Activated naive CD8-positive, alpha-beta T cell treated with anti-CD3 and anti-CD28 coated beads, Interleukin-2, amount 10 ng/mL, durations not matched to agents 7 days and 5 days (primary cell): ENCODE results near the gene CALD1. TPM values are rescaled to one million over a fixed set of nuclear protein-coding genes. Genes with fewer than 3 reads are reported as not detected.

Experiments
- ATAC-seq: fragments of 150-1000 bp; cut with Tn5 transposase; one replicate; pipeline ENCODE4 v1.10.0; 2021; ENCODE audit warnings: low read depth, moderate library complexity
- POLR2A ChIA-PET: fragments of 350-600 bp; sonication (Branson Sonifier 250); formaldehyde crosslinking; loops from one replicate; lab custom pipeline; 2021; ENCODE audit warnings: antibody characterized with exemption; lab: Charles Lee
- DNase-seq: peaks from one replicate; pipeline ENCODE4 v3.0.0; 2021
- H3K27ac Mint-ChIP-seq: one replicate; pipeline ENCODE4 v1.8.0; 2022; ENCODE audit warnings: mild to moderate bottlenecking, mixed read lengths
- H3K27me3 Mint-ChIP-seq: one replicate; pipeline ENCODE4 v1.8.0; 2022; ENCODE audit warnings: mild to moderate bottlenecking, moderate library complexity, mixed read lengths
- H3K36me3 Mint-ChIP-seq: one replicate; pipeline ENCODE4 v1.8.0; 2021; ENCODE audit warnings: mild to moderate bottlenecking, mixed read lengths
- H3K4me1 Mint-ChIP-seq: one replicate; pipeline ENCODE4 v1.8.0; 2021; ENCODE audit warnings: mixed read lengths
- H3K4me3 Mint-ChIP-seq: one replicate; pipeline ENCODE4 v1.8.0; 2022; ENCODE audit warnings: mild to moderate bottlenecking, moderate library complexity, mixed read lengths
- H3K9me3 Mint-ChIP-seq: one replicate; pipeline ENCODE4 v1.8.0; 2021; ENCODE audit warnings: mixed read lengths
- total RNA-seq, 2 experiments: library from RNA; stranded (reverse); gene quantifications; one replicate each; pipeline ENCODE4 v1.2.3, GENCODE V29; 2021

CALD1 gene
- total RNA-seq, 2 experiments from 2014 or later = not detected

GRCh38 chr7:134784251-134785049 lies 5.0 kb downstream of the CALD1 start:
- no peak overlapping the region for H3K27ac Mint-ChIP-seq
- no peaks in the 10 kb centered on the region for H3K27me3 Mint-ChIP-seq
- POLR2A ChIA-PET = no interaction called here
- no peak for DNase-seq
- H3K4me1 Mint-ChIP-seq = peaks cover 5% of the 10 kb centered on the region
- ATAC-seq = no peak
- H3K4me3 Mint-ChIP-seq = no peak overlapping the region
- no peaks in the 10 kb centered on the region for H3K9me3 Mint-ChIP-seq
- no peaks in the 10 kb centered on the region for H3K36me3 Mint-ChIP-seq

GRCh38 chr7:134785842-134786241 lies 6.4 kb downstream of the CALD1 start:
- no peaks in the 10 kb centered on the region for H3K27me3 Mint-ChIP-seq

DNA sequence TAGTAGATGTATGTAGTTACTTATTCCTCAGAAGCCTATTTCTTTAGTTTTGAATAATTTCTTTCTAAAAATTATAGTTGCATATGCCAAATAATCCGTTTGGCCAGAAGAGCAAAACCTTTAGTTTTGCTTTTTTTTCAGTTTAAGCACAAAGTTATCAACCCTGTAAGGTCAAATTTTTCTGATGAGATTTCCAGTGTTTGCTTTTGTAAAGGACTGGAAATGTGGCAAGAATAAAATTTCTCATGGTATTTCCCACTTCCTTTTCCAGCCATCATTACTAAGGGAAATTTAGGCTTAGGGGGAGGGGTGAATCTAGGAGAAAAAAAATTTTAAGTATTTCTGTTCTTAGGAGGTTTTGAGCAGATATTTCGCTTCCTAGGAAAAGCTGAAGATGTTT lies 7.6 kb downstream of the CALD1 start:
- H3K4me1 Mint-ChIP-seq = peaks cover 1% of the 10 kb centered on the region
- H3K36me3 Mint-ChIP-seq = no peaks in the 10 kb centered on the region
- peaks cover 4% of the 10 kb centered on the region for H3K9me3 Mint-ChIP-seq
- no peaks in the 10 kb centered on the region for H3K27me3 Mint-ChIP-seq
- H3K4me3 Mint-ChIP-seq = no peak overlapping the region
- ATAC-seq (no peak), DNase-seq (no peak)
- POLR2A ChIA-PET = no interaction called here
- H3K27ac Mint-ChIP-seq = no peak overlapping the region

More at GRCh38 chr7:134785842-134786241, 6.4 kb downstream of the CALD1 start:
- H3K27ac Mint-ChIP-seq = no peak overlapping the region
- POLR2A ChIA-PET = no interaction called here
- H3K4me3 Mint-ChIP-seq = no peak overlapping the region
- no peak for DNase-seq
- H3K9me3 Mint-ChIP-seq = no peaks in the 10 kb centered on the region
- no peak for ATAC-seq
- H3K36me3 Mint-ChIP-seq = no peaks in the 10 kb centered on the region
- H3K4me1 Mint-ChIP-seq = peaks cover 6% of the 10 kb centered on the region

DNA sequence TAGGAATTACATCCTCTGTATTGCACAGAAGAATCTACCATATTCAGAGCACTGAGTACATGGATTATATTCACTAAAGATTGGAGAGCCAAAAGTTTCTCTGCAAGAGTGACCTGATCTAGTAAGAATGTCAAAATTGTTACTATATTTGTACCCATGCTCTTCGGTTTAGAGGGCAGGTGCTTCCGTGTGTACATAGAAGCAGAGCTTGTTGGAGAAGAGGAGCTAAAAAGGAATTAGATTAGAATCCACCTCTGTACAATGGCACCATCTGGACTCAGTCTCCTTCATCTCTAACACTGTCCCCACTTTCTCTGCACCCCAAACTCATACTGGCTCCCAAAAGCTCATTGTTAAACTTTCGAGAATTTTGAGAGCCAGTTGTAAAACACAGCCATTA lies 8.3 kb downstream of the CALD1 start:
- no peaks in the 10 kb centered on the region for H3K27me3 Mint-ChIP-seq
- H3K9me3 Mint-ChIP-seq = peaks cover 4% of the 10 kb centered on the region
- no peak for DNase-seq
- POLR2A ChIA-PET = no interaction called here
- H3K4me3 Mint-ChIP-seq = no peak overlapping the region
- H3K36me3 Mint-ChIP-seq = no peaks in the 10 kb centered on the region
- H3K4me1 Mint-ChIP-seq = peaks cover 1% of the 10 kb centered on the region
- ATAC-seq = no peak
- H3K27ac Mint-ChIP-seq = no peak overlapping the region

- no peak for ATAC-seq
- H3K4me1 Mint-ChIP-seq = peaks cover 1% of the 10 kb centered on the region
- H3K36me3 Mint-ChIP-seq = no peaks in the 10 kb centered on the region
- H3K27ac Mint-ChIP-seq = no peak overlapping the region
- no peak overlapping the region for H3K4me3 Mint-ChIP-seq
- peaks cover 4% of the 10 kb centered on the region for H3K9me3 Mint-ChIP-seq
- H3K27me3 Mint-ChIP-seq = no peaks in the 10 kb centered on the region
- DNase-seq = no peak
- POLR2A ChIA-PET = no interaction called here
These were observed 8.8 kb downstream of the CALD1 start for GRCh38 chr7:134788191-134788590.

- no peak overlapping the region for H3K4me3 Mint-ChIP-seq
These were observed 10.7 kb downstream of the CALD1 start for GRCh38 chr7:134789967-134790685.

DNA sequence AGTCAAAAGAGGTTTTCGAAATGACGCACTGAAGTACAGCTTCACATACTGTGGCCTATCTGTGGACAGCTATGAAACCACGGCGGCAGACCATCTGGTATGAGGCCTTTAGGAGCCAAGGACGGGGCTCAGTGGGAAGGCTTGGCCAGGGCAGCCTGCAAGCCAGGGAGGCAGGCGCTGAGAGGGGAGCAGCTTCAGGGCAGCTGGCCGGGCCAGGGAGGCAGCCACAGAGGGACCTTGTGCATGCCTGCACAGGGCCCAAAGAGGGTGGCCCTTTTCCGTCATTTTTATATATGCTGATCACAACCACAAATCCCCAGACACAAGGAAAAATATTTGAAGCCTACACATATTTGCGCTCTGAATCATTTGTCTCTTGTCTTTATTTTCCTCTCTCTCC lies 13.5 kb downstream of the CALD1 start:
- DNase-seq (no peak), ATAC-seq (no peak)
- peaks cover 1% of the 10 kb centered on the region for H3K36me3 Mint-ChIP-seq
- peaks cover 2% of the 10 kb centered on the region for H3K27me3 Mint-ChIP-seq
- peaks cover 12% of the 10 kb centered on the region for H3K9me3 Mint-ChIP-seq
- POLR2A ChIA-PET = no interaction called here
- no peak overlapping the region for H3K27ac Mint-ChIP-seq
- H3K4me3 Mint-ChIP-seq = no peak overlapping the region
- H3K4me1 Mint-ChIP-seq = peaks cover 1% of the 10 kb centered on the region

More at GRCh38 chr7:134789967-134790685, 10.7 kb downstream of the CALD1 start:
- no peak for ATAC-seq
- Mint-ChIP-seq H3K27ac (no peak overlapping the region), H3K9me3 (peaks cover 8% of the 10 kb centered on the region), H3K4me1 (peaks cover 1% of the 10 kb centered on the region), H3K27me3 (no peaks in the 10 kb centered on the region), H3K36me3 (no peaks in the 10 kb centered on the region)
- POLR2A ChIA-PET = no interaction called here
- no peak for DNase-seq

GRCh38 chr7:134795231-134795630 lies 15.8 kb downstream of the CALD1 start:
- POLR2A ChIA-PET = no interaction called here
- DNase-seq (no peak), ATAC-seq (no peak)
- H3K4me1 Mint-ChIP-seq = peaks cover 4% of the 10 kb centered on the region
- H3K4me3 Mint-ChIP-seq = no peak overlapping the region
- peaks cover 2% of the 10 kb centered on the region for H3K27me3 Mint-ChIP-seq
- H3K27ac Mint-ChIP-seq = no peak overlapping the region
- peaks cover 12% of the 10 kb centered on the region for H3K9me3 Mint-ChIP-seq
- H3K36me3 Mint-ChIP-seq = peaks cover 1% of the 10 kb centered on the region

GRCh38 chr7:134798155-134798554 lies 18.7 kb downstream of the CALD1 start:
- ATAC-seq = no peak
- H3K4me3 Mint-ChIP-seq = no peak overlapping the region
- no peak for DNase-seq
- H3K9me3 Mint-ChIP-seq = peaks cover 7% of the 10 kb centered on the region
- H3K4me1 Mint-ChIP-seq = peaks cover 3% of the 10 kb centered on the region
- peaks cover 2% of the 10 kb centered on the region for H3K27me3 Mint-ChIP-seq
- POLR2A ChIA-PET = no interaction called here
- no peak overlapping the region for H3K27ac Mint-ChIP-seq
- H3K36me3 Mint-ChIP-seq = peaks cover 1% of the 10 kb centered on the region

DNA sequence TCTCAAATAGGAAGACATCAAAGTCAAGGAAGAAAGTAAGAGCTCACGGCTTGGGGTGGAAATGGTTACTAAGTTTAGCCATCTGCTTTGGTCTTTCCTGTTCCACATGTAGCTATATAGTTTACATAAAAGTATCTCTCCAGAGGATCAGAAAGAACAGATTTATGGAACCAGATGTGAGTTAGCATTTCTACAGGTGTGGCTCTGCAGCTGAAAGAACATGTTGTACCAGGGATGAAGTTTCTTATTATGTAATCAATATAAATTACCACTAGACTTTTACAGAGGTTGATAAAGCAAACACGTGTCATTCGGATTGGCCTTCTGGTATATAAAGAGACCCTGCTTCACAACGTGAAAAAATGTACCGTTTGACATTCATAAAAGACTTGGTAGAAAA lies 19.9 kb downstream of the CALD1 start:
- Mint-ChIP-seq H3K27ac (no peak overlapping the region), H3K4me1 (peaks cover 3% of the 10 kb centered on the region), H3K36me3 (peaks cover 1% of the 10 kb centered on the region), H3K9me3 (peaks cover 6% of the 10 kb centered on the region), H3K4me3 (no peak overlapping the region), H3K27me3 (peaks cover 2% of the 10 kb centered on the region)
- ATAC-seq = no peak
- POLR2A ChIA-PET = no interaction called here
- no peak for DNase-seq

DNA sequence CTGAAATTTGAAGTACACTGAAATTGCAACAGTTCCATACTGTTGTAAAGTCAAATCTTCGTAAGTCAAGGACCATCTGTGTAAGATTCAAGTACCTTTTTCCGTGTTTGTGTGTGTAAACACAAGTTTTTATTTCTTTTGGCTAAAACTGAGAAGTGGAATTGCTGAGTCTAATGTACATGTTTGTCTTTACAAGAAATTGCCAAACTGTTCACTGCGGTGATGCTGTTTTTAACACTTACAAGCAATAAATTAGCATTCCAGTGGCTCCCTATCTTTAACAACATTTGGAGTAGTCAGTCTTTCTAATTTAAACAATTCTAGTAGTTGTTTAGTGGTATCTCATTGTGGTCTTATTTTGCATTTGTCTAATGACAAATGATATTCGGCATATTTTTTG lies 23.3 kb downstream of the CALD1 start:
- no peak for ATAC-seq
- H3K4me1 Mint-ChIP-seq = peaks cover 3% of the 10 kb centered on the region
- POLR2A ChIA-PET = no interaction called here

GRCh38 chr7:134804351-134804750 lies 24.9 kb downstream of the CALD1 start:
- ATAC-seq (no peak), DNase-seq (no peak)
- Mint-ChIP-seq H3K4me1 (peaks cover under 1% of the 10 kb centered on the region), H3K27me3 (no peaks in the 10 kb centered on the region), H3K36me3 (no peaks in the 10 kb centered on the region), H3K27ac (no peak overlapping the region), H3K9me3 (no peaks in the 10 kb centered on the region), H3K4me3 (no peak overlapping the region)
- POLR2A ChIA-PET = no interaction called here

More for the DNA sequence above, 23.3 kb downstream of the CALD1 start:
- no peaks in the 10 kb centered on the region for H3K27me3 Mint-ChIP-seq
- H3K27ac Mint-ChIP-seq = no peak overlapping the region
- DNase-seq = no peak
- no peak overlapping the region for H3K4me3 Mint-ChIP-seq
- H3K9me3 Mint-ChIP-seq = no peaks in the 10 kb centered on the region
- H3K36me3 Mint-ChIP-seq = no peaks in the 10 kb centered on the region

DNA sequence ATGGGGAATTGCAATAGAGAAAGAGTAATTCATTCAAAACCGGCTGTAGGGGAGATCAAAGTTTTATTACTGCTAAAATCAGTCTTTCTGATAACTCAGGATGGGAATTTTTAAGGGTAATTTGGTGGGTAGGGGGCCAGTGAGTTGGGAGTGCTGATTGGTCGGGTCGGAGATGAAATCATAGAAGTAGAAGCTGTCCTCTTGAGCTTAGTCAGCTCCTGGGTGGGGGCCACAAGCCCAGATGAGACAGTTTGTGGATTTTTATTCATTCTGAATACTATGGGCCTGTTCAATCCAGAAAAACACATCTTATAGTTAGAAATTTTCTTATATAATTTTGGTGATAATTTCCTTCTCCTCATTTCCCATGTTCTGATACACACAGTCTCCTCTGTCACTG lies 25.4 kb downstream of the CALD1 start:
- POLR2A ChIA-PET = no interaction called here
- Mint-ChIP-seq H3K4me3 (no peak overlapping the region), H3K27me3 (no peaks in the 10 kb centered on the region), H3K9me3 (no peaks in the 10 kb centered on the region), H3K27ac (no peak overlapping the region), H3K4me1 (no peaks in the 10 kb centered on the region), H3K36me3 (no peaks in the 10 kb centered on the region)
- DNase-seq (no peak), ATAC-seq (no peak)

- no peak for ATAC-seq
- H3K27ac Mint-ChIP-seq = no peak overlapping the region
- no peaks in the 10 kb centered on the region for H3K27me3 Mint-ChIP-seq
- no peaks in the 10 kb centered on the region for H3K36me3 Mint-ChIP-seq
- POLR2A ChIA-PET = no interaction called here
- H3K9me3 Mint-ChIP-seq = peaks cover 5% of the 10 kb centered on the region
- DNase-seq = no peak
- no peaks in the 10 kb centered on the region for H3K4me1 Mint-ChIP-seq
- H3K4me3 Mint-ChIP-seq = no peak overlapping the region
These were observed 26.8 kb downstream of the CALD1 start for GRCh38 chr7:134806197-134806596.
